PC-3 (cell line): ENCODE results near the gene METAP2. TPM values are rescaled to one million over a fixed set of nuclear protein-coding genes. Genes with fewer than 3 reads are reported as not detected.
A peak's percentile ranks its signal among the peaks of the same experiment; 100 is the strongest.

ENCODE experiments used
- ATAC-seq: fragments of 200-7000 bp; cut with Tn5 transposase; 2 replicates; pipeline ENCODE4 v1.9.1; 2020; ENCODE audit warnings: mild to moderate bottlenecking, moderate library complexity
- BruUV-seq: library from RNA; stranded (reverse); fragments of 400-500 nt; replicated peaks from 2 replicates; lab custom pipeline; 2021; lab: Mats Ljungman, UMichigan
- CTCF ChIA-PET: fragments of 300-600 bp; sonication (Branson Sonifier 250); formaldehyde crosslinking; loops from one replicate; lab custom pipeline; 2022; ENCODE audit warnings: antibody characterized with exemption; lab: Charles Lee
- POLR2A ChIA-PET: fragments of 300-600 bp; sonication (Branson Sonifier 250); formaldehyde crosslinking; loops from one replicate; lab custom pipeline; 2022; ENCODE audit warnings: antibody characterized with exemption; ENCODE audit not compliant: unreplicated experiment; lab: Charles Lee
- DNase-seq: peaks from one replicate; pipeline ENCODE4 v3.0.0-alpha.2; 2015
- H2AFZ ChIP-seq: fragments of 300-600 bp; sonication (generic); 2 replicates; pipeline ENCODE4 v1.6.0; 2016; ENCODE audit warnings: antibody characterized with exemption, low read length
- H3F3A ChIP-seq: fragments of 300-600 bp; sonication (generic); one replicate; pipeline ENCODE4 v1.6.0; 2017; ENCODE audit warnings: antibody characterized with exemption, low read length, control low read depth, mild to moderate bottlenecking; ENCODE audit not compliant: unreplicated experiment
- H3K27ac ChIP-seq: fragments of 300-600 bp; sonication (generic); 2 replicates; pipeline ENCODE4 v1.5.1; 2016; ENCODE audit warnings: mild to moderate bottlenecking, low read length
- H3K27me3 ChIP-seq: fragments of 300-600 bp; sonication (generic); 2 replicates; pipeline ENCODE4 v1.6.1; 2016; ENCODE audit warnings: low read length, mixed read lengths
- H3K36me3 ChIP-seq: fragments of 300-600 bp; sonication (generic); 2 replicates; pipeline ENCODE4 v1.6.1; 2016; ENCODE audit warnings: low read depth, mixed run types, low read length, mixed read lengths
- H3K4me1 ChIP-seq: fragments of 300-600 bp; sonication (generic); 2 replicates; pipeline ENCODE4 v1.5.1; 2016; ENCODE audit warnings: low read length; ENCODE audit not compliant: insufficient read depth
- H3K4me2 ChIP-seq: fragments of 300-600 bp; sonication (generic); 2 replicates; pipeline ENCODE4 v1.6.0; 2016; ENCODE audit warnings: low read length
- H3K4me3 ChIP-seq: fragments of 300-600 bp; sonication (generic); 2 replicates; pipeline ENCODE4 v1.5.1; 2016; ENCODE audit warnings: mild to moderate bottlenecking, low read length, mixed read lengths
- H3K79me2 ChIP-seq: fragments of 300-600 bp; sonication (generic); 2 replicates; pipeline ENCODE4 v1.6.1; 2017; ENCODE audit warnings: low read length, mixed read lengths
- H3K9ac ChIP-seq: fragments of 300-600 bp; sonication (generic); 2 replicates; pipeline ENCODE4 v1.6.0; 2016; ENCODE audit warnings: mild to moderate bottlenecking, low read length
- H3K9me2 ChIP-seq: fragments of 300-600 bp; sonication (generic); replicated peaks from 2 replicates; pipeline ENCODE4 v1.6.1; 2016; ENCODE audit warnings: mixed run types, low read length, mixed read lengths
- H3K9me3 ChIP-seq: fragments of 300-600 bp; sonication (generic); 2 replicates; pipeline ENCODE4 v1.6.1; 2016; ENCODE audit warnings: low read length, mixed read lengths
- H4K20me1 ChIP-seq: fragments of 300-600 bp; sonication (generic); 2 replicates; pipeline ENCODE4 v1.6.1; 2016; ENCODE audit warnings: low read length, mixed read lengths
- CTCF ChIP-seq: fragments of 300-600 bp; sonication (generic); conservative IDR thresholded peaks from 2 replicates; pipeline ENCODE4 v1.5.1; 2017; ENCODE audit warnings: antibody characterized with exemption, low read depth, mild to moderate bottlenecking, low read length
- EZH2 ChIP-seq: fragments of 300-600 bp; sonication (generic); IDR thresholded peaks from one replicate; pipeline ENCODE4 v1.6.1; 2017; ENCODE audit warnings: antibody characterized with exemption, mild to moderate bottlenecking, low read length; ENCODE audit not compliant: unreplicated experiment
- EZH2phosphoT487 ChIP-seq: fragments of 300-600 bp; sonication (generic); IDR thresholded peaks from 2 replicates; pipeline ENCODE4 v1.6.1; 2018; ENCODE audit warnings: mild to moderate bottlenecking, antibody characterized with exemption, low read length, borderline replicate concordance
- intact Hi-C: fragments of 100-400 bp; cut with micrococcal nuclease; formaldehyde crosslinking; loops from 2 replicates; pipeline ENCODE4 v1.9.0; 2023
- total RNA-seq: library from RNA; depleted of rRNA; stranded (reverse); fragments of >200 nt; gene quantifications from 2 replicates; pipeline ENCODE4 v1.2.3, GENCODE V29; 2014

The METAP2 gene
- total RNA-seq, 1 experiment from 2014 or later: 79.2 TPM

- no peak overlapping the region for H3K4me2 ChIP-seq
- no peaks in the 10 kb centered on the region for H3F3A ChIP-seq
- POLR2A ChIA-PET: no interaction called here
- H3K79me2 ChIP-seq: peaks cover 59% of the 10 kb centered on the region
- peak; percentile 46 for DNase-seq
- no peak overlapping the region for H3K27ac ChIP-seq
- CTCF ChIA-PET: no interaction called here
- H3K9ac ChIP-seq: no peak overlapping the region
- no peaks in the 10 kb centered on the region for H3K9me2 ChIP-seq
- H3K27me3 ChIP-seq: no peaks in the 10 kb centered on the region
- H3K4me3 ChIP-seq: no peak overlapping the region
- H3K36me3 ChIP-seq: peaks cover 50% of the 10 kb centered on the region
- TF ChIP-seq EZH2phosphoT487 (no peak), EZH2 (no peak), CTCF (no peak)
- BruUV-seq: no TSS peak
- no peaks in the 10 kb centered on the region for H3K9me3 ChIP-seq
- intact Hi-C loops: loop anchor here (2.0 to 10.0 kb wide), 2 partner anchors 68 to 380 kb away; no protein-coding TSS in a partner anchor
- H2AFZ ChIP-seq: no peak overlapping the region
- peak; percentile 72 for ATAC-seq
- H4K20me1 ChIP-seq: peaks cover 39% of the 10 kb centered on the region
- H3K4me1 ChIP-seq: peaks cover 11% of the 10 kb centered on the region; the same call in 1 of the 2 replicates
Measured at GRCh38 chr12:95484524-95484923, 10.6 kb downstream of the METAP2 start.

GRCh38 chr12:95487024-95487423 is 13.1 kb downstream of the METAP2 start:
- H3K79me2 ChIP-seq: peaks cover 35% of the 10 kb centered on the region
- POLR2A ChIA-PET: no interaction called here

More at GRCh38 chr12:95487024-95487423, 13.1 kb downstream of the METAP2 start:
- no peaks in the 10 kb centered on the region for H3K9me2 ChIP-seq
- H3K9ac ChIP-seq: no peak overlapping the region
- H3K36me3 ChIP-seq: peaks cover 42% of the 10 kb centered on the region
- TF ChIP-seq CTCF: no peak
- TF ChIP-seq EZH2: no peak
- no peak for TF ChIP-seq EZH2phosphoT487
- H3K9me3 ChIP-seq: no peaks in the 10 kb centered on the region
- H2AFZ ChIP-seq: no peak overlapping the region
- H4K20me1 ChIP-seq: peaks cover 17% of the 10 kb centered on the region
- H3K4me3 ChIP-seq: no peak overlapping the region
- H3K27me3 ChIP-seq: no peaks in the 10 kb centered on the region
- CTCF ChIA-PET: no interaction called here
- ATAC-seq (no peak), DNase-seq (no peak)
- intact Hi-C loops: loop anchor here (10.0 kb wide), 1 partner anchor 382 kb away; no protein-coding TSS in a partner anchor
- no peak overlapping the region for H3K4me2 ChIP-seq
- no TSS peak for BruUV-seq
- H3K27ac ChIP-seq: no peak overlapping the region
- H3F3A ChIP-seq: no peaks in the 10 kb centered on the region
- peaks cover 5% of the 10 kb centered on the region; the same call in 1 of the 2 replicates for H3K4me1 ChIP-seq
